ENCODE data around the gene CXADR. TPM values are rescaled to one million over a fixed set of nuclear protein-coding genes. Genes with fewer than 3 reads are reported as not detected.

Gene CXADR
- total RNA-seq, 1 experiment from 2014 or later, result 24.7 TPM

GRCh38 chr21:17479606-17480005 is 33.2 kb upstream of the CXADR start:
- no peak for DNase-seq (ENCODE audit: low read depth, low spot score)
- no peaks in the 10 kb centered on the region for H3K9me3 ChIP-seq (ENCODE audit: control insufficient read depth, insufficient read depth, low read depth, low read length)
- no peak overlapping the region for H3K27ac ChIP-seq (ENCODE audit: low read length)
- CTCF ChIA-PET, result no interaction called here
- no peak for ATAC-seq
- in situ Hi-C loops (cut with HindIII; ENCODE audit: low pct_unique_long_range_greater_than_20kb, low sequenced_read_pairs), result no loop called here
- no peaks in the 10 kb centered on the region for H3K36me3 ChIP-seq (ENCODE audit: control insufficient read depth, insufficient read depth, low read length)
- TF ChIP-seq REST (IDR thresholded peaks at IDR 0.05; ENCODE audit: insufficient read depth in 1 of 2, low read depth in 2 of 2, low read length in 1 of 2), result no peak
- no peak for TF ChIP-seq POLR2AphosphoS5 (IDR thresholded peaks at IDR 0.05; ENCODE audit: low read depth, low read length)
- no peak for TF ChIP-seq TCF7L2 (IDR thresholded peaks at IDR 0.05; ENCODE audit: low read depth, low read length)
- no peak for TF ChIP-seq SIN3A (IDR thresholded peaks at IDR 0.05; ENCODE audit: borderline replicate concordance, insufficient read depth, low read depth, low read length)
- TF ChIP-seq, protein P1, sequence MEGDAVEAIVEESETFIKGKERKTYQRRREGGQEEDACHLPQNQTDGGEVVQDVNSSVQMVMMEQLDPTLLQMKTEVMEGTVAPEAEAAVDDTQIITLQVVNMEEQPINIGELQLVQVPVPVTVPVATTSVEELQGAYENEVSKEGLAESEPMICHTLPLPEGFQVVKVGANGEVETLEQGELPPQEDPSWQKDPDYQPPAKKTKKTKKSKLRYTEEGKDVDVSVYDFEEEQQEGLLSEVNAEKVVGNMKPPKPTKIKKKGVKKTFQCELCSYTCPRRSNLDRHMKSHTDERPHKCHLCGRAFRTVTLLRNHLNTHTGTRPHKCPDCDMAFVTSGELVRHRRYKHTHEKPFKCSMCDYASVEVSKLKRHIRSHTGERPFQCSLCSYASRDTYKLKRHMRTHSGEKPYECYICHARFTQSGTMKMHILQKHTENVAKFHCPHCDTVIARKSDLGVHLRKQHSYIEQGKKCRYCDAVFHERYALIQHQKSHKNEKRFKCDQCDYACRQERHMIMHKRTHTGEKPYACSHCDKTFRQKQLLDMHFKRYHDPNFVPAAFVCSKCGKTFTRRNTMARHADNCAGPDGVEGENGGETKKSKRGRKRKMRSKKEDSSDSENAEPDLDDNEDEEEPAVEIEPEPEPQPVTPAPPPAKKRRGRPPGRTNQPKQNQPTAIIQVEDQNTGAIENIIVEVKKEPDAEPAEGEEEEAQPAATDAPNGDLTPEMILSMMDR (IDR thresholded peaks at IDR 0.05), result no peak
- BruUV-seq (replicated peaks), result no TSS peak
- intact Hi-C loops (cut with micrococcal nuclease; ENCODE audit: unreplicated experiment), result no loop called here
- H3K4me3 ChIP-seq (ENCODE audit: low read depth in 2 of 2, low read length in 2 of 2), result no peak overlapping the region
- H3K27me3 ChIP-seq (ENCODE audit: control insufficient read depth, insufficient read depth, low read length), result no peaks in the 10 kb centered on the region
- POLR2A ChIA-PET, result no interaction called here
- H3K4me1 ChIP-seq (ENCODE audit: control insufficient read depth, insufficient read depth, low read length), result no peaks in the 10 kb centered on the region

DNA sequence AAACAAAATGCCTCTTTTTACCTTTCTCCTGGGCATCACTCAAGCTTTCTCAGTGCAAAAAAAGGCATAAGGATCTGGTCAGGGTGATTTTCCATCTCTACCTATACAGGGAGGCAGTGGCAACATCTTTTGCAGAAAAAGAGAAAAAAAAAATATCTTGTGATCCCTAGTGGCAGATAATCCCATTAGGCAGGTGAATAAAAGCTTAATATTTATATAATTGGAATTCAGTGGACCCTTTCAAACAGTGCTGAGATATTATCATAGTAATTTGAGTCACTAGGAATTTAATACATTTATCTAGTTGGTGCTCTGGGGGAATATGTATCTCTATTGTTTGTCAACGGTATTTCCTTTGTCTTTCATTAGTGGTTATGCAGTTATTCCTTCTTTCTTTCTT is 29.9 kb upstream of the CXADR start:
- POLR2A ChIA-PET, result no interaction called here
- ATAC-seq, result no peak
- TF ChIP-seq SIN3A (IDR thresholded peaks at IDR 0.05; ENCODE audit: borderline replicate concordance, insufficient read depth, low read depth, low read length) (no peak), POLR2AphosphoS5 (IDR thresholded peaks at IDR 0.05; ENCODE audit: low read depth, low read length) (no peak), REST (IDR thresholded peaks at IDR 0.05; ENCODE audit: insufficient read depth in 1 of 2, low read depth in 2 of 2, low read length in 1 of 2) (no peak), TCF7L2 (IDR thresholded peaks at IDR 0.05; ENCODE audit: low read depth, low read length) (no peak)
- TF ChIP-seq, protein P1 (IDR thresholded peaks at IDR 0.05), result no peak
- no peak overlapping the region for H3K4me3 ChIP-seq (ENCODE audit: low read depth in 2 of 2, low read length in 2 of 2)
- DNase-seq (ENCODE audit: low read depth, low spot score), result no peak
- BruUV-seq (replicated peaks), result no TSS peak
- H3K9me3 ChIP-seq (ENCODE audit: control insufficient read depth, insufficient read depth, low read depth, low read length), result no peaks in the 10 kb centered on the region
- in situ Hi-C loops (cut with HindIII; ENCODE audit: low pct_unique_long_range_greater_than_20kb, low sequenced_read_pairs), result no loop called here
- H3K4me1 ChIP-seq (ENCODE audit: control insufficient read depth, insufficient read depth, low read length), result no peaks in the 10 kb centered on the region
- no peak overlapping the region for H3K27ac ChIP-seq (ENCODE audit: low read length)
- H3K27me3 ChIP-seq (ENCODE audit: control insufficient read depth, insufficient read depth, low read length), result no peaks in the 10 kb centered on the region
- CTCF ChIA-PET, result no interaction called here
- intact Hi-C loops (cut with micrococcal nuclease; ENCODE audit: unreplicated experiment), result no loop called here
- no peaks in the 10 kb centered on the region for H3K36me3 ChIP-seq (ENCODE audit: control insufficient read depth, insufficient read depth, low read length)
